ENCODE data around the gene TAS2R9. TPM values are rescaled to one million over a fixed set of nuclear protein-coding genes. Genes with fewer than 3 reads are reported as not detected.

Gene TAS2R9
- polyA plus RNA-seq, 3 donors, result not detected

Other genes starting within 250 kb of the TAS2R9 start
- gene MAGOHB, start 196.6 kb downstream of the TAS2R9 start, polyA plus RNA-seq (ENCODE audit: insufficient read length in 3 of 3), result 10 to 100 TPM; 36.4 to 43.2 (median 41.1) TPM
- gene STYK1, start 136.1 kb downstream of the TAS2R9 start, polyA plus RNA-seq (ENCODE audit: insufficient read length in 3 of 3), result 1 to 10 TPM in 2 of 3 donors, under 1 TPM in 1; 0.67 to 1.8 (median 1.1) TPM
- 100 to 1,000 TPM; 224 to 279 (median 226) TPM for gene YBX3, start 86.8 kb downstream of the TAS2R9 start, polyA plus RNA-seq (ENCODE audit: insufficient read length in 3 of 3)
- gene TAS2R7, start 7.5 kb downstream of the TAS2R9 start, polyA plus RNA-seq (ENCODE audit: insufficient read length in 3 of 3), result not detected
- not detected for gene TAS2R8, start 2.9 kb downstream of the TAS2R9 start, polyA plus RNA-seq (ENCODE audit: insufficient read length in 3 of 3)
- 1 to 10 TPM; 1.6 to 3.6 (median 3.1) TPM for gene TAS2R10, start 16.2 kb upstream of the TAS2R9 start, polyA plus RNA-seq (ENCODE audit: insufficient read length in 3 of 3)
- gene PRR4, start 39.3 kb upstream of the TAS2R9 start, polyA plus RNA-seq (ENCODE audit: insufficient read length in 3 of 3), result 10 to 100 TPM in 2 of 3 donors, 1 to 10 TPM in 1; 5.9 to 11.3 (median 11.3) TPM
- 10 to 100 TPM; 12.7 to 16.6 (median 15.1) TPM for gene PRH1, start 74.1 kb upstream of the TAS2R9 start, polyA plus RNA-seq (ENCODE audit: insufficient read length in 3 of 3)
- under 1 TPM; 0.10 to 0.25 (median 0.13) TPM for gene TAS2R13, start 99.4 kb upstream of the TAS2R9 start, polyA plus RNA-seq (ENCODE audit: insufficient read length in 3 of 3)
- gene PRH2, start 119.1 kb upstream of the TAS2R9 start, polyA plus RNA-seq (ENCODE audit: insufficient read length in 3 of 3), result under 1 TPM; 0.37 to 0.43 (median 0.40) TPM
- gene TAS2R14, start 129.1 kb upstream of the TAS2R9 start, polyA plus RNA-seq (ENCODE audit: insufficient read length in 3 of 3), result 1 to 10 TPM; 2.6 to 5.3 (median 5.1) TPM
- under 1 TPM; 0.09 to 0.24 (median 0.18) TPM for gene TAS2R50, start 176.7 kb upstream of the TAS2R9 start, polyA plus RNA-seq (ENCODE audit: insufficient read length in 3 of 3)
- 1 to 10 TPM in 2 of 3 donors, under 1 TPM in 1; 0.85 to 2.8 (median 2.5) TPM for gene TAS2R20, start 188.1 kb upstream of the TAS2R9 start, polyA plus RNA-seq (ENCODE audit: insufficient read length in 3 of 3)
- gene TAS2R19, start 212.5 kb upstream of the TAS2R9 start, polyA plus RNA-seq (ENCODE audit: insufficient read length in 3 of 3), result 1 to 10 TPM; 1.4 to 1.6 (median 1.5) TPM
- 1 to 10 TPM in 2 of 3 donors, under 1 TPM in 1; 0.88 to 2.0 (median 2.0) TPM for gene TAS2R31, start 221.2 kb upstream of the TAS2R9 start, polyA plus RNA-seq (ENCODE audit: insufficient read length in 3 of 3)